Nephron progenitor cell (in vitro differentiated cells): Measurements from ENCODE around the gene PDGFA.

Source experiments
- DNase-seq: peaks from one replicate; pipeline ENCODE4 v3.0.0; 2021
- H3K27ac Mint-ChIP-seq: 2 replicates; pipeline ENCODE4 v1.8.0; 2021; ENCODE audit warnings: mild to moderate bottlenecking, moderate library complexity, mixed read lengths
- H3K27me3 Mint-ChIP-seq: 2 replicates; pipeline ENCODE4 v1.8.0; 2021; ENCODE audit warnings: mild to moderate bottlenecking, low read depth, mixed read lengths; ENCODE audit not compliant: poor library complexity
- H3K36me3 Mint-ChIP-seq: 2 replicates; pipeline ENCODE4 v1.8.0; 2021; ENCODE audit warnings: low read depth, mixed read lengths
- H3K4me1 Mint-ChIP-seq: 2 replicates; pipeline ENCODE4 v1.8.0; 2021; ENCODE audit warnings: mixed read lengths
- H3K4me3 Mint-ChIP-seq: 2 replicates; pipeline ENCODE4 v1.8.0; 2021; ENCODE audit warnings: mild to moderate bottlenecking, moderate library complexity, mixed read lengths
- H3K9me3 Mint-ChIP-seq: 2 replicates; pipeline ENCODE4 v1.8.0; 2021; ENCODE audit warnings: mild to moderate bottlenecking, moderate library complexity, mixed read lengths
- CTCF ChIP-seq: fragments of 200-600 bp; sonication (generic); IDR thresholded peaks from 2 replicates; pipeline ENCODE4 v1.5.0; 2021; ENCODE audit warnings: antibody characterized with exemption

The PDGFA gene

GRCh38 chr7:516606-517456 is 2.8 kb downstream of the PDGFA start:
- Mint-ChIP-seq H3K27ac (no peak overlapping the region), H3K27me3 (peaks cover 42% of the 10 kb centered on the region), H3K4me3 (peak overlapping the region; percentile 81), H3K36me3 (no peaks in the 10 kb centered on the region), H3K4me1 (peaks cover 42% of the 10 kb centered on the region), H3K9me3 (no peaks in the 10 kb centered on the region)
- no peak for TF ChIP-seq CTCF
- peak; percentile 56 for DNase-seq

GRCh38 chr7:516216-516605 is 3.4 kb downstream of the PDGFA start:
- no peaks in the 10 kb centered on the region for H3K36me3 Mint-ChIP-seq
- H3K27me3 Mint-ChIP-seq, result peaks cover 36% of the 10 kb centered on the region
- H3K9me3 Mint-ChIP-seq, result no peaks in the 10 kb centered on the region
- H3K27ac Mint-ChIP-seq, result no peak overlapping the region
- TF ChIP-seq CTCF, result no peak
- DNase-seq, result no peak
- H3K4me1 Mint-ChIP-seq, result peaks cover 48% of the 10 kb centered on the region
- peak overlapping the region; percentile 81 for H3K4me3 Mint-ChIP-seq

- H3K27me3 Mint-ChIP-seq, result peaks cover 30% of the 10 kb centered on the region
- no peaks in the 10 kb centered on the region for H3K36me3 Mint-ChIP-seq
- no peaks in the 10 kb centered on the region for H3K9me3 Mint-ChIP-seq
- DNase-seq, result no peak
- H3K4me3 Mint-ChIP-seq, result peak overlapping the region; percentile 81
- peaks cover 48% of the 10 kb centered on the region for H3K4me1 Mint-ChIP-seq
- TF ChIP-seq CTCF, result no peak
- H3K27ac Mint-ChIP-seq, result no peak overlapping the region
Observed at GRCh38 chr7:515628-516027, 4.0 kb downstream of the PDGFA start.

GRCh38 chr7:514651-515598 is 4.7 kb downstream of the PDGFA start:
- peak overlapping the region; percentile 81 for H3K4me3 Mint-ChIP-seq
- peak; percentile 47 for DNase-seq
- no peak for TF ChIP-seq CTCF
- H3K27ac Mint-ChIP-seq, result no peak overlapping the region
- peaks cover 48% of the 10 kb centered on the region for H3K4me1 Mint-ChIP-seq
- H3K9me3 Mint-ChIP-seq, result no peaks in the 10 kb centered on the region
- peaks cover 23% of the 10 kb centered on the region for H3K27me3 Mint-ChIP-seq
- H3K36me3 Mint-ChIP-seq, result no peaks in the 10 kb centered on the region

GRCh38 chr7:514242-514641 is 5.4 kb downstream of the PDGFA start:
- Mint-ChIP-seq H3K36me3 (no peaks in the 10 kb centered on the region), H3K4me3 (no peak overlapping the region), H3K4me1 (peaks cover 48% of the 10 kb centered on the region), H3K27me3 (peaks cover 23% of the 10 kb centered on the region), H3K9me3 (no peaks in the 10 kb centered on the region), H3K27ac (no peak overlapping the region)
- DNase-seq, result no peak
- no peak for TF ChIP-seq CTCF
